A673 (cell line): ENCODE results near the gene LRRC1.

Source experiments
- EZH2 ChIP-seq: fragments of 200-600 bp; sonication (generic); IDR thresholded peaks from 2 replicates; pipeline ENCODE4 v1.6.1; 2017; ENCODE audit warnings: borderline replicate concordance, low read depth, mild to moderate bottlenecking, mixed read lengths, antibody characterized with exemption, low read length; ENCODE audit not compliant: poor library complexity, severe bottlenecking
- TF ChIP-seq, protein P1 (sequence below): fragments of 300-800, 200-600 bp; sonication (generic); conservative IDR thresholded peaks from 2 replicates; pipeline ENCODE4 v1.5.1; 2017; ENCODE audit warnings: low read depth, mild to moderate bottlenecking, antibody characterized with exemption, low read length, moderate library complexity, mixed read lengths

DNA sequence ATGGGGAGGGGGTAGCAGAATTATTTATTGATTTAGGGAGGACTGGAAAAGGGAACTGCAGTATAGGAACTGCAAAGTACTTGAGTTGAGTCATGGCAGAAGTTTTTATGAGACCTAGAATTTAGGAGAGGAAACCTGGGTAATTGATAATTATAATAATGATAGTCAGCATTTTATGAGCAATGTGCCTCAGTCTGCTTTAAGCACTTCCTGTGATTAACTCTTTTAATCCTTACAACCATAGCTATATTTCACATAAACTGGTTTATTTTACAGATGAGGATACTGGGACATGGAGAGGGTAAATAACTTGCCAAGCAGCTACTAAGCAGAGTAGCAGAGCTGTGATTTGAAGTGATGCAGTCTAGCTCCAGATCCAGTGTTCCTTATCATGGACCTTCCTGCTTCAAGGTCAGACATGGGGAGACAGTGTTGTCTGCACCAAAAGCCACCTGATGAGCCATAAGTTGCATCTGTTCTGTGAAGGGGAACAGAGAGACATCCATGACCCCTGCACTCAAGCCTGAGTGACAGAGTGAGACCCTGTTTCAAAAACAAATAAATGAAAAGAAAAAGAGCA, 13.6 kb downstream of the LRRC1 start:
- TF ChIP-seq, protein P1, sequence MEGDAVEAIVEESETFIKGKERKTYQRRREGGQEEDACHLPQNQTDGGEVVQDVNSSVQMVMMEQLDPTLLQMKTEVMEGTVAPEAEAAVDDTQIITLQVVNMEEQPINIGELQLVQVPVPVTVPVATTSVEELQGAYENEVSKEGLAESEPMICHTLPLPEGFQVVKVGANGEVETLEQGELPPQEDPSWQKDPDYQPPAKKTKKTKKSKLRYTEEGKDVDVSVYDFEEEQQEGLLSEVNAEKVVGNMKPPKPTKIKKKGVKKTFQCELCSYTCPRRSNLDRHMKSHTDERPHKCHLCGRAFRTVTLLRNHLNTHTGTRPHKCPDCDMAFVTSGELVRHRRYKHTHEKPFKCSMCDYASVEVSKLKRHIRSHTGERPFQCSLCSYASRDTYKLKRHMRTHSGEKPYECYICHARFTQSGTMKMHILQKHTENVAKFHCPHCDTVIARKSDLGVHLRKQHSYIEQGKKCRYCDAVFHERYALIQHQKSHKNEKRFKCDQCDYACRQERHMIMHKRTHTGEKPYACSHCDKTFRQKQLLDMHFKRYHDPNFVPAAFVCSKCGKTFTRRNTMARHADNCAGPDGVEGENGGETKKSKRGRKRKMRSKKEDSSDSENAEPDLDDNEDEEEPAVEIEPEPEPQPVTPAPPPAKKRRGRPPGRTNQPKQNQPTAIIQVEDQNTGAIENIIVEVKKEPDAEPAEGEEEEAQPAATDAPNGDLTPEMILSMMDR: no peak
- TF ChIP-seq EZH2: no peak
